Thyroid gland (tissue), 4 donors: ENCODE measurements around the gene ZBTB40.

Source experiments
- CTCF ChIP-seq, 6 experiments: fragments of 200-600 bp in 3 of 6; fragments of 450-650 bp in 3 of 6; sonication (generic) in 3 of 6; IDR thresholded peaks; one replicate each; pipeline ENCODE4 v1.5.1; 2016 to 2019; ENCODE audit warnings: antibody characterized with exemption in 6 of 6, mild to moderate bottlenecking in 2 of 6, inconsistent platforms in 1 of 6, moderate library complexity in 1 of 6
- POLR2A ChIP-seq, 2 donors: fragments of 450-650 bp; IDR thresholded peaks; one replicate each; pipeline ENCODE4 v1.6.1; 2017; ENCODE audit warnings: antibody characterized with exemption in 2 of 2, mild to moderate bottlenecking in 2 of 2, moderate library complexity in 1 of 2

GRCh38 chr1:22428672-22429071, 23.0 kb upstream of the ZBTB40 start:
- TF ChIP-seq CTCF (IDR thresholded peaks at IDR 0.05) (no peak), POLR2A (IDR thresholded peaks at IDR 0.05) (no peak)
